ENCODE data around the gene FBXL3. TPM values are rescaled to one million over a fixed set of nuclear protein-coding genes. Genes with fewer than 3 reads are reported as not detected.

The FBXL3 gene
- polyA plus RNA-seq, 3 donors = 14.7 to 20.0 (median 19.0) TPM

DNA sequence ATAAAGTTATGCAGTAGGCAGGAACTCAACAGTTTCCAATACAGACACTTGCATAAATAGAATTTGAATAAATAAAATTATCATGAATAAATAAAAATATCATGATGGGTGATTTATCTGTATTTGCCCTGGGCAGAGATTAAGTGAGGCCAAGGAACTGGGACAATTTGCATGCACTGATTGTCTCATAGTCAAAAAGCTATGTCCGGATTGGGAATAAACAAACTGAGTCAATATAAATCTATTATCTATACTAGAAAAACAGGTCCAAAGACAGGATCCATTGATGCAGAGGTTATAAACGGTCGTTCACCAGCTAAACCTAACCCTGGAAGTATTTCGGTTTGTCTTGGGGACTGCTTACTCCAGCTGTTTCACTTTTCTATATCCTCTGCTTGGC, 26.2 kb upstream of the FBXL3 start:
- Histone ChIP-seq H3K9ac (ENCODE audit: insufficient read depth, low read length, poor library complexity, severe bottlenecking) (no peak overlapping the region), H3K4me2 (replicated peaks; ENCODE audit: extremely low read depth, low read length, poor library complexity, severe bottlenecking) (no peak overlapping the region), H3K79me2 (ENCODE audit: insufficient read depth, low read length) (no peaks in the 10 kb centered on the region), H2AFZ (ENCODE audit: insufficient read depth, low read depth, low read length, poor library complexity, severe bottlenecking) (no peak overlapping the region), H3K27me3 (ENCODE audit: control insufficient read depth in 2 of 2, insufficient read depth in 2 of 2, low read length in 2 of 2) (no peaks in the 10 kb centered on the region), H3K9me3 (replicated peaks in 1 of 2; ENCODE audit: control insufficient read depth in 1 of 2, insufficient read depth in 1 of 2, low read length in 2 of 2) (no peaks in the 10 kb centered on the region), H3K4me1 (ENCODE audit: control insufficient read depth in 1 of 2, insufficient read depth in 2 of 2, low read length in 2 of 2) (peaks cover 16 to 19% of the 10 kb centered on the region in 2 donors), H4K20me1 (ENCODE audit: insufficient read depth, low read length) (no peaks in the 10 kb centered on the region), H3K36me3 (replicated peaks in 1 of 2; ENCODE audit: control insufficient read depth in 1 of 2, insufficient read depth in 2 of 2, low read length in 2 of 2) (peaks cover 79 to 89% of the 10 kb centered on the region in 2 donors), H3K4me3 (replicated peaks in 1 of 3; ENCODE audit: low read depth in 2 of 3, low read length in 3 of 3) (no peak overlapping the region), H3K27ac (ENCODE audit: low read depth in 1 of 2, low read length in 2 of 2) (no peak overlapping the region)
- H3K4me1 Mint-ChIP-seq = peaks cover 18% of the 10 kb centered on the region
- H3K36me3 Mint-ChIP-seq = peaks cover 66 to 79% of the 10 kb centered on the region in 2 donors
- TF ChIP-seq CTCF (IDR thresholded peaks at IDR 0.05) = no peak
- intact Hi-C loops (cut with micrococcal nuclease) = no loop called here
- H3K4me3 Mint-ChIP-seq = no peak overlapping the region
- H3K27ac Mint-ChIP-seq = no peak overlapping the region
- no peaks in the 10 kb centered on the region for H3K27me3 Mint-ChIP-seq (ENCODE audit: low read depth in 3 of 3)
- WGBS (ENCODE audit: insufficient coverage) = 60% methylated on average over 1 of the region's 4 CpGs
- DNase-seq = no peak
- no peaks in the 10 kb centered on the region for H3K9me3 Mint-ChIP-seq

DNA sequence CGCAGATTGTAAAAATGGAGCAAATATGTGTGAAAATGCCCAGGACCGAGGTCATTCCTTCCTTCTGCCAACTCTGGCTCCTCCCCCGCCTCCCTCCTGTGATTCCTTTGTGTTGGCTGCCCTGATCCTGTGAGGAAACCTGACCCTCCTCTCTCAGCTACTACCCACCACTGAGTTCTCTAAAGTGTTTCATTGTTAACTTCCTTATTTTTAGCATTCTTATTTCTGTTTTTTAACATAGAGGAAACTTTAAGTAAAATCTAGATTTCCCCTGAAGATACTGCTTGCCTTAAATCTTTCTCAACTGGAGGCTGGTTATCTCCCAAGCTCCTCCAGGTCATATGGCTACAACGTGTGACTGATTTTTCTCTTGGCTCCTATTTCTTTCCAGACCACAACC, 21.7 kb upstream of the FBXL3 start:
- Histone ChIP-seq H3K27ac (ENCODE audit: low read depth in 1 of 2, low read length in 2 of 2) (peak overlapping the region; percentile 19 to 76), H3K36me3 (replicated peaks in 1 of 2; ENCODE audit: control insufficient read depth in 1 of 2, insufficient read depth in 2 of 2, low read length in 2 of 2) (peaks cover 73 to 87% of the 10 kb centered on the region in 2 donors)
- peak overlapping the region in 1 of 2 donors; percentile 52 for H3K4me3 Mint-ChIP-seq

More for the DNA sequence above, 21.7 kb upstream of the FBXL3 start:
- H3K4me2 ChIP-seq (replicated peaks; ENCODE audit: extremely low read depth, low read length, poor library complexity, severe bottlenecking) = peak overlapping the region; percentile 43
- Mint-ChIP-seq H3K27ac (peak overlapping the region; percentile 64 to 92 (median 83)), H3K27me3 (ENCODE audit: low read depth in 3 of 3) (no peaks in the 10 kb centered on the region), H3K9me3 (peaks cover 0 to 2% (median 0%) of the 10 kb centered on the region in 7 donors), H3K36me3 (peaks cover 65 to 74% of the 10 kb centered on the region in 2 donors), H3K4me1 (peaks cover 18% of the 10 kb centered on the region)
- WGBS (ENCODE audit: insufficient coverage) = 0% methylated on average over 1 of the region's 4 CpGs
- peaks cover 17 to 22% of the 10 kb centered on the region in 2 donors for H3K4me1 ChIP-seq (ENCODE audit: control insufficient read depth in 1 of 2, insufficient read depth in 2 of 2, low read length in 2 of 2)
- no peak for TF ChIP-seq CTCF (IDR thresholded peaks at IDR 0.05)
- no peaks in the 10 kb centered on the region for H3K27me3 ChIP-seq (ENCODE audit: control insufficient read depth in 2 of 2, insufficient read depth in 2 of 2, low read length in 2 of 2)
- intact Hi-C loops (cut with micrococcal nuclease) = no loop called here
- H3K9me3 ChIP-seq (replicated peaks in 1 of 2; ENCODE audit: control insufficient read depth in 1 of 2, insufficient read depth in 1 of 2, low read length in 2 of 2) = no peaks in the 10 kb centered on the region
- DNase-seq = peak; percentile 26 to 41 (median 26)
- H3K9ac ChIP-seq (ENCODE audit: insufficient read depth, low read length, poor library complexity, severe bottlenecking) = no peak overlapping the region
- H3K79me2 ChIP-seq (ENCODE audit: insufficient read depth, low read length) = no peaks in the 10 kb centered on the region
- no peak overlapping the region for H2AFZ ChIP-seq (ENCODE audit: insufficient read depth, low read depth, low read length, poor library complexity, severe bottlenecking)
- H4K20me1 ChIP-seq (ENCODE audit: insufficient read depth, low read length) = no peaks in the 10 kb centered on the region
- peak overlapping the region in 1 of 3 experiments; percentile 29 for H3K4me3 ChIP-seq (replicated peaks in 1 of 3; ENCODE audit: low read depth in 2 of 3, low read length in 3 of 3)
